ENCODE data around the gene SPRR2B.
"Not testable (repeated sequence)": the region's sequence is repeated elsewhere in the genome, so short reads cannot be mapped to it uniquely, and the experiment has no call there.

The SPRR2B gene

GRCh38 chr1:153071511-153071910 is at the start of gene SPRR2B:
Gene SPRR2B (minus strand): TSS chr1:153071611. CDS start chr1:153070839, 772 bp downstream.
- no peak for DNase-seq

GRCh38 chr1:153120945-153121344 is 49.5 kb upstream of the SPRR2B start:
- DNase-seq, result no peak

- no peak for DNase-seq
Measured at GRCh38 chr1:153119491-153119971, 48.1 kb upstream of the SPRR2B start.

GRCh38 chr1:153115264-153115663 is 43.9 kb upstream of the SPRR2B start:
- DNase-seq, result not testable (repeated sequence)

- no peak for DNase-seq
Measured at GRCh38 chr1:153113416-153113815, 42.0 kb upstream of the SPRR2B start, which contains the start of gene SPRR2F. Gene SPRR2F (minus strand): TSS chr1:153113516. CDS start chr1:153112733, 783 bp downstream.

GRCh38 chr1:153112454-153112853 is 41.0 kb upstream of the SPRR2B start:
- not testable (repeated sequence) for DNase-seq

GRCh38 chr1:153100245-153100644 is 28.8 kb upstream of the SPRR2B start:
- DNase-seq, result no peak

GRCh38 chr1:153099461-153100045 is 28.1 kb upstream of the SPRR2B start:
- no peak for DNase-seq

- no peak for DNase-seq
Measured at GRCh38 chr1:153095764-153096163, 24.4 kb upstream of the SPRR2B start.

GRCh38 chr1:153094426-153094825 is 23.0 kb upstream of the SPRR2B start, which contains the start of gene SPRR2E:
Gene SPRR2E (minus strand): TSS chr1:153094526. CDS start chr1:153093751, 775 bp downstream.
- no peak for DNase-seq

- DNase-seq, result no peak
Measured at GRCh38 chr1:153087652-153088051, 16.2 kb upstream of the SPRR2B start.

GRCh38 chr1:153081736-153082135 is 10.3 kb upstream of the SPRR2B start:
- DNase-seq, result no peak

- no peak for DNase-seq
Measured at GRCh38 chr1:153072806-153073726, 1.7 kb upstream of the SPRR2B start.

GRCh38 chr1:153070243-153070642 is 1.2 kb downstream of the SPRR2B start:
- no peak for DNase-seq

GRCh38 chr1:153058826-153059784 is 12.3 kb downstream of the SPRR2B start:
- DNase-seq, result no peak

- DNase-seq, result no peak
Measured at GRCh38 chr1:153058154-153058553, 13.3 kb downstream of the SPRR2B start.

- DNase-seq, result no peak
Measured at GRCh38 chr1:153057375-153057774, 14.0 kb downstream of the SPRR2B start, which contains the start of gene SPRR2A. Gene SPRR2A (minus strand): TSS chr1:153057512. CDS start chr1:153056735, 777 bp downstream.

- not testable (repeated sequence) for DNase-seq
Measured at GRCh38 chr1:153056111-153056510, 15.3 kb downstream of the SPRR2B start.

GRCh38 chr1:153049211-153049610 is 22.2 kb downstream of the SPRR2B start:
- no peak for DNase-seq

GRCh38 chr1:153040950-153041631 is 30.3 kb downstream of the SPRR2B start, which contains the start of gene SPRR2D:
Gene SPRR2D (minus strand): TSS chr1:153041120. CDS start chr1:153040346, 774 bp downstream.
- peak; percentile 7 for DNase-seq

- no peak for DNase-seq
Measured at GRCh38 chr1:153035211-153035610, 36.2 kb downstream of the SPRR2B start.

All from DMS53 (cell line).